Urinary bladder (tissue), 4 donors: ENCODE measurements around the gene HMGXB3. TPM values are rescaled to one million over a fixed set of nuclear protein-coding genes. Genes with fewer than 3 reads are reported as not detected.

Experiments used
- DNase-seq: peaks from one replicate; pipeline ENCODE4 v3.0.0-alpha.2; 2015; ENCODE audit errors: extremely low spot score
- H3K27ac ChIP-seq: one replicate; pipeline ENCODE4 v1.5.1; 2013; ENCODE audit warnings: low read depth, mild to moderate bottlenecking, moderate library complexity
- H3K36me3 ChIP-seq: one replicate; pipeline ENCODE4 v1.6.1; 2013; ENCODE audit warnings: mild to moderate bottlenecking, moderate library complexity; ENCODE audit not compliant: insufficient read depth
- H3K4me1 ChIP-seq: one replicate; pipeline ENCODE4 v1.6.1; 2013; ENCODE audit warnings: mild to moderate bottlenecking, moderate library complexity; ENCODE audit not compliant: insufficient read depth
- H3K4me3 ChIP-seq: one replicate; pipeline ENCODE4 v1.5.1; 2013; ENCODE audit warnings: low read depth, low read length
- WGBS: extraction: QIAGEN DNeasy Blood & Tissue Kit; methylation state at CpG from one replicate; pipeline ENCODE4 v1.1.7; 2013; 5-methylcytosine and 5-hydroxymethylcytosine counted together
- polyA plus RNA-seq: library from polyadenylated mRNA; stranded (reverse); fragments of 200-250 nt; gene quantifications from one replicate; pipeline ENCODE4 v1.2.3, GENCODE V29; 2013
- total RNA-seq: library from RNA; depleted of rRNA; stranded (reverse); fragments of >200 nt; gene quantifications from one replicate; pipeline ENCODE4 v1.2.3, GENCODE V29; 2014
- donor health status: healthy with polysubstance abuse.
- donor health status: healthy.

The HMGXB3 gene
- total and polyA plus RNA-seq, 2 donors, result 16.3 to 24.3 TPM

DNA sequence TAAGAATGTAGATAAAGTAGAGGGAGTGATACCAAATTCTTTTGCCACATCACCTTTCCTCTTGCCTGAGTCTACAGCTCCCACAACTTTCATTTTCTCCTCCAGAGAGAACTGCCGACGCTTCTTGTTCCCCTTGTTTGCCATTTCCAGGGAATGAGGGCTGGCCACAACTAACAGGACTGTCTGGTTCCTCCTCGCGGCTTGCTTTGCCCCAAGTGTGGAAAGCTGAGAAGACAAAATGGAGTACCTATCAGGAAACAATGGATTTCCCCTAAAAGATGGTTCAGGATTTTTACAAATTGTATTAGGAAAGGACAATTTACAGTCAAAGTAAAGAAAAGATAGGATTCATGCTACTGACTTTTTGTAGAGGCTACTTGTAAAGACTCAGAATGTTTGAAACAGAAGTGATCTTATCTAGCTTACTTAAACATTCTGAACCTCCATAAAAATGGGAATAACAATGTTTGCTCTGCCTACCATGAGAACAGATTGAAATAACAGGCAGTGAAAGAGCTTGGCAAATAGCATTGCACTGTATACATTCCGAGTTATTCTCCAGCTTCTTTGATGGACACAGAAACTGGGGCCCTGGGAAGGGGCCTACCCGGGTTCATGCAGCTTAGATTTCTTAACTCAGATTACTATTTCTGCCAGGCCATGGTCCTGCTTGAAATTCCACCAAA lies 4.2 kb upstream of the HMGXB3 start:
- Histone ChIP-seq H3K36me3 (no peaks in the 10 kb centered on the region), H3K27ac (no peak overlapping the region), H3K4me1 (no peaks in the 10 kb centered on the region), H3K4me3 (no peak overlapping the region)
- 76% methylated on average over 6 of the region's 6 CpGs for WGBS
- DNase-seq, result no peak

DNA sequence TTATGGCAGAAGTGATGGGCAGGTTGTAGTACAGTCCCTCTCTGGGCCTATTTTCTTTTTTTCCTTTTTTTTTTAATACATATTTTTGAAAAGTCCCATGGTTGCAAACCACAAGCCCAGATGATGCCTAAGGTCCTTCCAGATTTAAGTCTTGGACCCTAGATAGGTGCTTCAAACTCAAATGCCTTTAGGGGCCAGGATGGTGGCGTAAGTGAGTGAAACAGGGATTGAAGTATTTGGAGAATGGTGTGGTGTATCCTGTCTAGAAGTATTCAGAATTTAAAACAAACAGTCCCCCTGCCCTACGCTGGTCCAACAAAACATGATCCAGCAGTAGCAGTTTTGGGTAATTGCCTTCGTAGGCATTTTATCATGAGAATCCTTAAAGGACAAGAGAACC lies 2.3 kb upstream of the HMGXB3 start:
- WGBS, result 97% methylated on average over 3 of the region's 3 CpGs
- no peaks in the 10 kb centered on the region for H3K36me3 ChIP-seq
- no peak for DNase-seq
- no peaks in the 10 kb centered on the region for H3K4me1 ChIP-seq
- no peak overlapping the region for H3K27ac ChIP-seq
- H3K4me3 ChIP-seq, result no peak overlapping the region

DNA sequence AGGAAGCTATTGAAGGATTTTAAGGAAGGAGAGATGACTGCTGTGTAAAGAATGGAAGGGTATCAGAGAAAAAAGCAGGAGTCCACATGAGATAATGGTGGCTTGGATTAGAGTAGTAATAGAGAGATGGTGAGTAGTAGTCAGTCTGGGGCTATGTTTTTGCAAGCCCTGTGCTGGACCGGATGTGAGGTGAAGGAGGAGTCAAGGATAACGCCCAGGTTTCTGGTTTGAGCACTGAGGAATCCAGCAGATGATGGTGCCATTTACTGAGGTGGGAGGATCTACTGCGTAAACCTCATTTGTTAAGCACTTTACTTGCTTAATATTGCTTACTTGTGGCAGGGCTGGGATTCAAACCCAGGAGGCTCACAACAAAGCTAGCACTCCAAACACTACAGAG lies 1.2 kb upstream of the HMGXB3 start:
- H3K4me1 ChIP-seq, result no peaks in the 10 kb centered on the region
- peak overlapping the region; percentile 83 for H3K27ac ChIP-seq
- 76% methylated on average over 3 of the region's 3 CpGs for WGBS
- DNase-seq, result no peak
- H3K4me3 ChIP-seq, result no peak overlapping the region
- no peaks in the 10 kb centered on the region for H3K36me3 ChIP-seq

DNA sequence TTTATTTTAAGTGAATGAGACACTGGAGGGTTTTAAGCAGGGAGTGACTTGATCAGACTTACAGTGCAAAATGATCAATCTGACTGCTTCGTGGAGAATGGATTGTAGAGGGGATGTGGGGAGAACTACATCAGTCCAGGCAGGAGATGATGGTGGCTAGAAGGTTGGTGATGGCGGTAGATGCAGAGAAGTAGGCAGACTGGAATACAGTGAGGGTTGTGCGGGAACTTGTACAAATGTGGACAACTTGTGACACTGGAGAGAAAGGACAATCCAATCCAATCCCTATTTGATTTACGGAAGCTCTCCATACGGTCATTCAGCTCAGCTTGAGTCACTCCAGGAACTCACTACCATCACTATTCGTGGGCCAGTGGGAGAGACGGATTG lies 678 bp upstream of the HMGXB3 start:
- Histone ChIP-seq H3K27ac (peak overlapping the region; percentile 83), H3K4me3 (peak overlapping the region; percentile 96), H3K36me3 (no peaks in the 10 kb centered on the region), H3K4me1 (no peaks in the 10 kb centered on the region)
- 13% methylated on average over 7 of the region's 7 CpGs for WGBS
- DNase-seq, result no peak

DNA sequence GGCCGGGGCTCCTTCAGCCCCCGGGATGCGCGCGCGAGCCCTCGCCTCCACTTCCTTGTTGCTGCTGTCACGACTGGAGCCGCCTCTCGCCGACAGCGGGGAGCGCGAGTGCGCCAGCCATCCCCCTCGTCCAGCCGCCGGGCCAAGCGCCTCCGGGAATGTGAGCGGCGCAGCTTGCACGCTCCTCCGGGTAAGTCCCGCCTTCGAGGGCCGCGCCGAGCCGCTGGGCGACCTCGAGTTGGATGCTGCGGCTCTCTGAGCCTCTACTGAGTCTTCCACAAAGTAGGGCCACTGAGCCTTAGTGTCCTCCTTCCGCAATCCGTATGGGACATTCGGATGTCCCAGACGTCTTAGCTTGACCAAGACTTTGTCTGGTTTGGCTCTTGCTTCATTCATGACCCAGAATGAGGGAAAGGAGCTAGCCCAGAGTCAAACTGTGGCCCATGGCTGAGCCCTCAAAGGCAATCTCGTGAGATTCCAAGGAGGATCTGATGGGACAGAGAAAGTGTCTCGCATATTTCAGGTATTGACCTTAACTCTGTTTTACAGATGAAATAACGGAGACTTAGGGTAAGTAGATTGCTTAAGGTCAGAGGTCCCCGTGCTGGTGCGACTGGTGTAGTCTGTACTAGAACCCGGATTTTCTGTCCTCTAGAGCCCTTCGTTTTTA lies 586 bp downstream of the HMGXB3 start:
- Histone ChIP-seq H3K4me3 (peak overlapping the region; percentile 96), H3K27ac (peak overlapping the region; percentile 83), H3K4me1 (no peaks in the 10 kb centered on the region), H3K36me3 (no peaks in the 10 kb centered on the region)
- no peak for DNase-seq
- WGBS, result under 1% methylated on average over 44 of the region's 44 CpGs

DNA sequence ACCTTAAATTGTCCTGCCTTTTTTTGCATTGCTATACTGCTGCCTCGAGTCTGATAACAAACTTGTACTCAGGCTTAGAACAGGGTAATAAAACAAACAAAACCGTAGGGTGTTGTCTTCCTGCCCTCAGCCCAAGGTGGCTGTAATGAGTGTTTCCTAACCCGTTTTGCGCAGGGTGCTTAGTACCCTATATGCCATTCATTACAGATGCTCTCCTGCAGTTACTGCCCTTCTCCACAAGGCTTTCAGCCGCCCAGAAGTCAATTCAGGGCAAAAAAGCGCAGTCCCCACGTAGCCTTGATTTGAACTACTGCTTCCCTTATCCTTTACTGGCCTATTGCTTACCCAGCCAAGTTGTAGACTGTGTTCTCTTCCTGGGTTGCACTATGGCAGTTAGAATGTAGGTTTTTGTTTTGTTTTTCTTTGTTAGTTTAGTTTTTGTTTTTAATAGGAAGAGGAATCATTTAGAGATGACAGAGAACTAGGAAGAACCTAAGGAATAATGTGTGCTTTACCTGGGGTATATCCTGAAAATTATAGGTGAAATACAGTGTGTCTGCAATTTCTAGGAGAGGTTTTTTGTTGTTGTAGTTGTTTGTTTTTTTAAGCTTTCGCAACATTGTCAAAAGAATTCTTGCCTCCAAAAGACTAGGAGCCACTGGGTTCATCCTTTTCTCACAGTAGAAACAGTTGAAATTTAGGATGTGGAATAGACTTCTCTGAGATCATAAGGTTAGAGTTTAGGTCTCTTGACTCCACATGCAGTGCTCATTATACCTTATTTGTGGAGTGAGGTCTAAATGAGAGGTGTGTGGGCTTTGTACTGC lies 1.3 kb downstream of the HMGXB3 start:
- WGBS, result 15% methylated on average over 8 of the region's 8 CpGs
- Histone ChIP-seq H3K4me3 (peak overlapping the region; percentile 96), H3K4me1 (no peaks in the 10 kb centered on the region), H3K27ac (peak overlapping the region; percentile 83), H3K36me3 (no peaks in the 10 kb centered on the region)
- DNase-seq, result no peak

DNA sequence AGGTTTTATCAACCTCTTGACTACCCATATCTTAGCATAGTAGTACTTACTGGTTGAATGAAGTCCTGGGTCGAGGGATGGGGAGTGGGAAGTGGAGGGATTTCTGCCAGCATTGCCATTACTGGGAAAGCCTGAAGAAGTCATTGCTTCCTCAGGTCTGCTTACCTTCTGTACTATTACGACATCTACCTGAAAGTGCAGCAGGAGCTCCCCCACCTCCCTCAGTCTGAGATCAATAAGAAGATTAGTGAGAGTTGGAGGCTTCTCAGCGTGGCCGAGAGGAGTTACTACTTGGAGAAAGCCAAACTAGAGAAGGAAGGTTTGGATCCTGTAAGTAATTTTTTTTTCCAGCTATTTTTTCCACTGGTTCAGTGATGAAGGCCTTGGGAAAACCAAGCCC lies 5.8 kb downstream of the HMGXB3 start:
- Histone ChIP-seq H3K36me3 (peaks cover 6% of the 10 kb centered on the region), H3K4me3 (no peak overlapping the region), H3K4me1 (no peaks in the 10 kb centered on the region), H3K27ac (no peak overlapping the region)
- no peak for DNase-seq
- 86% methylated on average over 4 of the region's 4 CpGs for WGBS

DNA sequence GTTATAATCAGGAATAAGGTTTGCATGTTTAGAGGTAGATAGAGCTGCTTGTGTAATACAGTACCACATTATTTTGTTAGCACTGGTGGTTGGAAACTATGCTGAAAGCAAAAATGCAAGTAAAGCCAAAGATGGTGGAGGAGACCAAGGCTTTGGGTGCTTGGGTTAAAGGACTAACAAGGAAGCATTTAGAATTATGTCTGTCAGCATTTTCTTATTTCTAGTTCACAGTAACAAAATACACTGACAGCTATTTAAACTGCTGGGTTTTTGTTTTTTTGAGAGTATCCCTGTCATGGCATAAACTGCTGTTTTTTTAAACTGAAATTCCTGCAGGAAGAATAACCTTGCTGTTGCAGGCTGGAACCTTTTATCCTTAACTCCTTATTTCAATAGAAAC lies 6.5 kb downstream of the HMGXB3 start:
- Histone ChIP-seq H3K4me3 (no peak overlapping the region), H3K4me1 (no peaks in the 10 kb centered on the region), H3K27ac (no peak overlapping the region), H3K36me3 (peaks cover 6% of the 10 kb centered on the region)
- DNase-seq, result no peak

DNA sequence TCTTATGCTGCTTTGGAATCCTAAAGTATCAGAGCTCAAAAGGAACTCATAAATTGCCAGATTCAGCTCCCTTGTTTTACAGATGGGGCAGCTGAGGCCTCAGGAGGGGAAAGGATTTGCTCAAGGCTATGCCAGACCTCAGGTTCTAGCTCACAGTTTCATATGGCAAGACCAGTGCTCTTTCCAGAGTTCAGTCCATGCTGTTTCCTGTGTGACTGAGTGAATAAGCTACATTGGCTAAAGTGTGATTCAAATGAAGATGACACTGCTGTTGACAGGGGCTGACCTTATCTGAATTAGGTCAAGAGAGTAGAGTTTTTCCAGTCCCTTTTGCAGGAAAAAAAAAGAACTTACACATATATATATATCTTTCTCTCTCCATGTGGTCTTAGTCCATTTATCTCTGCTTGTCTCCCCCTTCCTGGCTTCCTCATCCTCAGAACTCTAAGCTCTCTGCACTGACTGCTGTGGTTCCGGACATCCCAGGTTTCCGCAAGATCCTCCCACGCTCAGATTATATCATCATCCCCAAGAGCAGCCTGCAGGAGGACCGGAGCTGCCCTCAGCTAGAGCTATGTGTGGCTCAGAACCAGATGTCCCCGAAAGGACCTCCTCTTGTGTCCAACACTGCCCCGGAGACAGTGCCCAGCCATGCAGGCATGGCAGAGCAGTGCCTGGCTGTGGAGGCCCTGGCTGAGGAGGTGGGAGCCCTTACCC lies 9.3 kb downstream of the HMGXB3 start:
- H3K36me3 ChIP-seq, result peaks cover 8% of the 10 kb centered on the region
- 88% methylated on average over 6 of the region's 6 CpGs for WGBS

DNA sequence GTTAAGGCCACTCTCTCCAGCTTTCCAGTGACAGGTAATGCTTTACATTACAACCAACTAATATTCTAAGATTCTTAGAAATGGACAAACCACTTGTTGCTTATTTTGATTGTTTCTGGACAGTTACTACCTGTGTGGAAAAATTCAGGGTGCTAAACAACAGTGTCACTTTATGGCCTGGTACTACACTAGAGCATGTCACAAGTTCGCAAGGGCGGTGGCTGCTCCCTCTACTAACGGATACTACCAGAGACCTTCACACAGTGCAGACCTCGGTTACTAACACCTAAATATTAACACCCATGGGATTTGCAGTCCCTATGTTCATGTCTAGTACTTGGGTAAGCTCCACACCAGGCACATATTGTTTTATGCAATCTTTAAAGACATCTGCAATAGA lies 13.4 kb downstream of the HMGXB3 start:
- H3K4me3 ChIP-seq, result no peak overlapping the region
- H3K36me3 ChIP-seq, result peaks cover 10% of the 10 kb centered on the region
- no peaks in the 10 kb centered on the region for H3K4me1 ChIP-seq
- 97% methylated on average over 4 of the region's 4 CpGs for WGBS
- no peak for DNase-seq
- H3K27ac ChIP-seq, result no peak overlapping the region

More for the DNA sequence above, 9.3 kb downstream of the HMGXB3 start:
- Histone ChIP-seq H3K4me1 (no peaks in the 10 kb centered on the region), H3K27ac (no peak overlapping the region), H3K4me3 (no peak overlapping the region)
- no peak for DNase-seq

DNA sequence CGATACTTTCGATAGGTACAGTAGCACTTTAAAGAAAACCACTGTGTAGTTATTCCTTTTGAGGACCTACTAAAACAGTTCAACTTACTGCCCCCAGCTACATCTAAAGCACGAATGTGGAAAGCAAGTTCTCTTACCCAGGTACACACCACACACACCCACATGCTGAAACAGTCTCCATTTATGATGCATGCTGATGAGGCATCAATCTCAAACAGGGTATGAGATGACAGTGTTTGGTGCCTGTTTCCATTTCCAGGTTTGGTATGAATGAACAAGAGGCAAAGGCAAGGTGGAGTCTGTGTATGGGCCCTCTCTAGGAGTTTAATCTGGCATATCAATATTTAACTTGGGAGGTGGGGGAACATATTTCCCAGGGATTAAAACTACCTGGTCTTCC lies 13.9 kb downstream of the HMGXB3 start:
- DNase-seq, result no peak
- no peak overlapping the region for H3K27ac ChIP-seq
- no peaks in the 10 kb centered on the region for H3K4me1 ChIP-seq
- 96% methylated on average over 3 of the region's 3 CpGs for WGBS
- peaks cover 10% of the 10 kb centered on the region for H3K36me3 ChIP-seq
- no peak overlapping the region for H3K4me3 ChIP-seq

DNA sequence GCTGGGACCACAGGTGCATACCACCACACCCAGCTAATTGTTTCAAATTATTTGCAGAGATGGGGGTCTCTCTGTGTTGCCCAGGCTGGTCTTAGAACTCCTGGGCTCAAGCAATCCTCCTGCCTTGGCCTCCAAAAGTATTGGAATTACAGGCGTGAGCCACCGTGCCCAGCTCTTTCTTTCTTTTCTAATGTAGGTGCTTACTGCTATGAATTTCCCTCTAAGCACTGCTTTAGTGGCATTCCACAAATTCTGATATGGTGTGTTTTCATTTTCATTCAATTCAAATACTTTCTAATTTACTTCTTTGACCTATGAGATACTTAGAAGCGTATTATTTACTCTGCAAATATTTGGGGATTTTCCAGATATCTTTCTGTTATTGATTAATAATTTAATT lies 14.9 kb downstream of the HMGXB3 start:
- 99% methylated on average over 3 of the region's 3 CpGs for WGBS
- DNase-seq, result no peak
- no peaks in the 10 kb centered on the region for H3K4me1 ChIP-seq
- H3K27ac ChIP-seq, result no peak overlapping the region
- peaks cover 5% of the 10 kb centered on the region for H3K36me3 ChIP-seq
- H3K4me3 ChIP-seq, result no peak overlapping the region

DNA sequence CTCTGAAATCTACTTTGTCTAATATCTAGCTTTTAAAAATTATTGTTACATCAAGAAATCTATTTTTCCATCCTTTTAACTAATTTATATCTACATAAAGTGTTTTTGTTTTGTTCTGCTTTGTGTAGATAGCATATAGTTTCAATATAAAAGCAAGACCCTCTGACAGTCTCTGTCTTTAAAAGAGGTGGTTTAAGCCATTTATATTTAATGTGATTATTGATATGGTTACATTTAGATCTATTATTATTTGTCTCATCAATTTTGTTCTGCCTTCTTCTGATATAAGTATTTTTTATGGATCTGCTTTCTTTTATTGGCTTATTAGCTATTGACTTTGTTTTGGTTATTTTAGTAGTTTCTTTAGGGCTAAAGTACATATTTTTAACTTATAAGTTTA lies 16.0 kb downstream of the HMGXB3 start:
- DNase-seq, result no peak
- H3K4me1 ChIP-seq, result no peaks in the 10 kb centered on the region
- peaks cover 4% of the 10 kb centered on the region for H3K36me3 ChIP-seq
- no peak overlapping the region for H3K27ac ChIP-seq
- H3K4me3 ChIP-seq, result no peak overlapping the region
